GM19395 (cell line): ENCODE measurements around the gene YWHAB.
"Not testable (repeated sequence)": the region's sequence is repeated elsewhere in the genome, so short reads cannot be mapped to it uniquely, and the experiment has no call there.

Source experiments
- ATAC-seq: cut with Tn5 transposase; IDR thresholded peaks from one replicate; pipeline ENCODE4 v1.9.1; 2021; ENCODE audit warnings: mild to moderate bottlenecking, moderate library complexity; ENCODE audit not compliant: unreplicated experiment

YWHAB gene

DNA sequence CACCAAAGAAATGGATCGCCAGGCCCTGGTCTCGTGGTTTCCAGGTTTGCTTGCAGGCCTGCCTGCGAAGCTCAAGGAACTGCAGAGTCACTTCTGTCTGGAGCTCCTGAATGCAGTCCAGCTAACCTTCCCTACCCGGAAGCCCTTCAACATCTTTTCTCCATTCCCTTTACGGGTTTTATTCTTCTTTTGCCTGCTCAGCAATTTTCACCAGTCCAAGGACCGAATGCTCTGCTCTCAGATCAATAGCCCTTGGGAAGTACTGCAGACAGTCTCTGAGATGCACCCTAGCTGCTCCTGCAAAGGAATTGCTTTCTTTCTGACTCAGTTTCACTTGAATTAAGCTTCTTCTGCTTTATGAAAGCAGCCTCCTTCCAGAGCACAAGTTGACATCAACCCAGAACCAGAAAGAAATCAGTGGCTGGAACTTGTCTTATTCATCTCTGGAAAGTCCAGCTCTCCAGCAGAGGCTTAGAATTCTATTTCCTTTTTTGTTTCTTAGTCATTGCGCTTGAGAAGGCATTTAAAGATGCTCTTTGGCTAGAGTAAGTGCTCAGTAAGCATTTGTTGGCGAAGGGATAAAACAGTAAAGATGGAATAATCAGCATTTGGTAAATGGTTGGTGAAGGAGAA lies 18.7 kb upstream of the YWHAB start:
- no peak for ATAC-seq

DNA sequence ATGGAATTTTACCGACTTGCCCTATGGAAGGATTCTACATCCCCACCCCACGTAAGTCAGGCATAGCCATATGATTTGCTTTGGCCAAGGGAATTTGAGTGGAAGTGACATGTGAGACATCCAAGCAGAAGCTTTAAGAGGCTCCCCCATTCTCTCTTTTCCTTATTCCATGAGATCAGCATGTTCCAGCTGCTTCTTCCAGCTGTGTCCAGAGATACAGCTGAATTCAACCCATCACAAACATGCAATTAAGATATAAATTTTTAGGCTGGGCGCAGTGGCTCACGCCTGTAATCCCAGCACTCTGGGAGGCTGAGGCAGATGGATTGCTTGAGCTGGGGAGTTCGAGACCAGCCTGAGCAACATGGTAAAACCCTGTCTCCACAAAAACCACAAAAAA lies 16.0 kb upstream of the YWHAB start:
- no peak for ATAC-seq

DNA sequence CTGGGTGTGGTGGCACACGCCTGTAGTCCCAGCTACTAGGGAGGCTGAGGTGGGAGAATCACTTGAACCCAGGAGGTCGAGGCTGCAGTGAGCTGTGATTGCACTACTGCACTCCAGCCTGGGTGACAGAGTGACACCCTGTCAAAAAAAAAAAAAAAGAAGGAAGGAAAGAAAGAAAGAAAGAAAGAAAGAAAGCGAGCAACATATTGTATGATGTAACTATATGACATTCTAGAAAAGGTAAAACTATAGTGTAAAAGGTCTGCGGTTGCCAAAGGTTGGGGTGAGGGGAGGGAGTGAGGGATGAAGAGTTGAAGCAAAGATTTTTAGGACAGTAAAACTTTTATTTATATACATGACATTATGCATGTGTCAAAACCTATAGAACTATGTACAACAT lies 3.1 kb upstream of the YWHAB start:
- not testable (repeated sequence) for ATAC-seq

DNA sequence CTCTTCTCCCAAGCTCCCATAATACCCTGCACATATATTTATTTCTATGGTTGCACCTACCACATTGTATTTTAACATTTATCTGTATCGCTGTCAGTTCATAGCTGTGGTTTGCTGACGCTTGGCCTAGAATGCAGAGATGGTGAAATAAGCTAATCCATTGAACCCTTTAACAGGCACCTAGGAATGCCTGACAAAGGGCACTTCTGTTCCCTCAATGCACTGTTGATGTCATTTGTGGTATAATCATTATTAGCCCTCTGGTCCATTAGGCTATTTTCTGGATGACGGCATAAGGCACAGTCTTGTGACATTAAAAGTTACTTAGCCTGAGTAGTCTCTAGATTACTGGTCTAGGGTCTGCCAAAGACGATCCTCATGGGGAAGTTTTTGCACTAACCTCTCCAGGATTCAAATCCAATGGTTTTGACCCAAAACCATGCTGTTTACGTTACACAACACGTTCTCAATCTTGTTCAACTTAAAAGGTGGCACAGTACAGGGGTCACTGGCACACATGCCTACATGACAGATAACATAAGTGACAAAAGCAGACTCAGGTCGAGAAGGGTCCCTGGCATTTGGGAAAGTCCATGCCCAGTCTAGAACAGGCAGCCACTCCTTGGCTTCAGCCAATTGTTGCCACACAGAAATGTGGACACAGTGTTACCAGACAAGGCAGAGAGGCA lies 2.1 kb upstream of the YWHAB start:
- ATAC-seq: no peak

DNA sequence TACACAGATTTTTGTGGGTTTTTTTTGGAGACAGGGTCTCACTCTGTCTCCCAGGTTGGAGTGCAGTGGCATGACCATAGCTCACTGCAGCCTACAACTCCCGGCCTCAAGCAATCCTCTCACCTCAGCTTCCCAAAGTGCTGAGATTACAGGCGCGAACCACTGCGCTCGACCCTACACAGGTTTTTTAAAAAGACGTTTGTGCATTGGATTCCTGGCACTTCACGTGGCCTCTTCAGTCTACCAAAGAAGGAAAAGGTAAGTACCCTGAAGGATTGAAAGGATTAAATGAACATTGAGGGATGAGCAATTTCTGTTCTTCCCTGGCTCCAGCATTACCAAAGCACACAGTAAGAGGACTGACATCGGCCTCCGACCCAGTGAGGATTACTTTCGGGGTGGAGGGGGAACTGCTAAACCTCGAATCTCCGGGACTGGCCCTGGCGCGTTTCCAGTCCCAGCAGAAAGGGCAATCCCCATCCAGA lies 556 bp upstream of the YWHAB start:
- ATAC-seq: no peak

DNA sequence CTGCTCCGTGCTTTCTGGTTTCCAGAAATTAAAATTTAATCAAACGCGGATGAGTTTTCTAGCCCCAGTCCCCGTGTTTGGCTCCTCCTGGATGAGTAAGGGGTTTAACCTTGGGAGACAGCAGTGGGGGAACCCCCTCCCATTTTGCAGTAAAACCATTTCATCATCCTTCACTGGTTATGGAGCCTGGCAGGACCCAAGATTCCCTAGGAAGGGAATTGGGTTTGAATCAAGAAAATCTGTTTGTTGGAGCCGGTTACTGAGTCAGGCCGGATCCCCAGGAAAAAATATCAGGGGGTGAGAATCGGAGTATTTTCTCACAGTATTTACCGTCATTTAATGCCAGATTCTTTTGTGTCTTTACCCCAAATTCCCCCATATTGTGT lies 754 bp downstream of the YWHAB start:
- no peak for ATAC-seq

DNA sequence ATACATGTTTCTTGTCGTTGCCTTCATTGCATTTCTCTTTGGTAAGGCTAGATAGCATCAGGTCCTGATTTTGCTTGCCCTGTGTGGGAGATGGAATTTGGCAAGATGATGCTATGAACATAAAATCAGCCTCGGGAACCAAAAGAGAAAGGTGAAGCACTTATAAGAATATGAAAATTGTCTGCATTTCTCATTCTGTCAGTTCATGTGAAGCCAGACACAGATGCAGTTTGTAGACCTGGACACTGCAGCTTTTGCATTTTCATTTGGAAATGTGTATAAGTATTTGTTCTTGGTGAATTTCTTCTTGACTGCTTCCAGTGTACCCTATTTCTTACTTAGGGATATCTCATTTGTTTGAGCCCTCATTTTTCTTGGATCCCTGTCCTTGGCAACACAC lies 1.3 kb downstream of the YWHAB start:
- ATAC-seq: no peak

DNA sequence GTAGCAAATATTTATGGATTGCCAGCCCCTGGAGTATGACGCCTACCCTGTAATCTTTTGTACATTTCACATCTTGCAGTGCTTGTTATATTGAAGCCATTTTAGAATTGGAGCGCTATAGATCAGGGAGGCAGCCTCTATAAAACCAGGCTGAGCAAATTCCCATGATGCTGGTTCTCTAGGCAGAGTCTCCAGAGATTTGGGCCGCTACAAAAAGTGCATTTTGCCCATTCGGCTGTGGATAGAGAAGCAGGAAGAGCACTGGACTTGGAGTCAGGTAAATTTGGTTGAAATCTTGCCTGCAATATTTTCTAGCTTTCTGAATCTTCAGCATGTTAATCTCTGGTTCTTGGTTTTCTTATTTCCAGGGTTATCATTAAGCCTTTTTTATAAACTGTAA lies 2.0 kb downstream of the YWHAB start:
- no peak for ATAC-seq

DNA sequence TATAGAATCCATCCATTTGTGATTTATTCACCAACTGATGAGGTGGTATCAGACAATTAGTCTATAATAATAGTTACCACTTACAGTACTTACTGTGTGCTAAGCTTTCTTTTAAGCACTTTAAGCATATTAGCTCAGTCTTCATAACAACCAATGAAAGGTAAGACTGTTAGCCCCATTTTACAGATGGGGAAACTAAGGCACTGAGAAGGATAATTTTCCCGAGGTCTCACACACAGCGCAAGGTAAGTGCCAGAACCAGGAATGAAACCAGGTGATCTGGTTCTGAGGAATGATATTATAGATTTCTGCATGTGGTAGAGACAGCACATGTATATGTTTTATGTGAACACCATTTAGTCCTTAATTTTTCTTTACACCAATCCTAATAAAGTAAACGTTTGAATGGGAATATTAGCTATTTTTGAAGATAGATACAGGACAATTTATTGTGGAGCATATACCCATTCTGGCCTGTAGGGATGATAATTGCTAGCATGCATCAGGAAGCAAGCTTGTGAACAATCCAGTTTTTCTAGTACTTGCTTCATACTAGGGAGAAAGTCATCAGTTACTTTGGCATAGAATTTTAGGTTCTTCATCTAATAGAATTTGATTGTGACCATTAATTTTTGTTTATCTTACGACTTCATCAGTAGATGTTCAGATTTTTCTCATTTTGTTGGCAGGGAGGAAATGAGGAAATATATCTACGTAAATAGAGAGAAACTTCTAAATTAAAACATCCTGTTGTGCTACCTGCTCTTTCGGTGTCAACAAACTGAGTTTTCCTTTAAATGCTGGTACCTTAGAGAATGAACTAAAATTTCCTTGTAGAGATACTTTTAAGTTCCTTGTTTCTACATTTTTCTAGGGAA lies 3.0 kb downstream of the YWHAB start:
- ATAC-seq: no peak

DNA sequence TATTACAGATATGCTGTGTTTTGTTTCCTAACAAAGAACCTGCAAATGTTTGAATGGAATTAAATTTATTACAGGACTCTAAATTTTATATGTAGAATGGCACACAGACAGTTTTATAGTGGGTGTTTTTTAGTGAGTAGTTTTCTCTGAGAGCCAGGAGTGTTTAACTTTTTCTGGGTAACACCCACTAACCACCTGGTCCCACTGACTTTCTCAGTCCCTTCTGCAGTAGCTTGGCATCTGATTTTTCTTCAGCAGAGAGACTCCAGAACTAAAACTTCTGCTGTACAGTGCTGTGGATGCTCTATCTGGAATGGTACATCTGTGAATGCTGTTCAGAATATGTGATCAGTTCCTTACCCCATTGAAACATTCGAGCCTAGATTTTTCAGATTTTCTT lies 6.3 kb downstream of the YWHAB start:
- no peak for ATAC-seq

DNA sequence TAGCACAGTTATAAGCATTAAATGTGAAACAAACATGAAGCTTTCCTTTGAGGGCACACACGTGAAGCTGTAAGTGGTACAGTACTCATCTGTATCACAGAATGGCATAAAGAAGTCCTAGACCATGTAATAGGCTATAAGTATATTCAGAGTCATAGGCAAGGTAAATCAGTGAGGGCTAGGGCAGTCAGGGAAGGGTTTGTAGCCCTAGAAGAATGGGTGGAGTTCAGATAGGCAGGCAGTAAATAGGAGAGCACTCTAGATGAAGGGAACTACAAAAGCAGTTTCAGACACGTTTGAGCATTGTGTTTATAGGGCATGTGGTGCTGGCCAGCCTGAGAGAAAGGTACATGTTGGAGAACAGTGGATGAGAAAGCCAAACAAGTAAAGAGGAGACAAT lies 9.5 kb downstream of the YWHAB start:
- no peak for ATAC-seq

DNA sequence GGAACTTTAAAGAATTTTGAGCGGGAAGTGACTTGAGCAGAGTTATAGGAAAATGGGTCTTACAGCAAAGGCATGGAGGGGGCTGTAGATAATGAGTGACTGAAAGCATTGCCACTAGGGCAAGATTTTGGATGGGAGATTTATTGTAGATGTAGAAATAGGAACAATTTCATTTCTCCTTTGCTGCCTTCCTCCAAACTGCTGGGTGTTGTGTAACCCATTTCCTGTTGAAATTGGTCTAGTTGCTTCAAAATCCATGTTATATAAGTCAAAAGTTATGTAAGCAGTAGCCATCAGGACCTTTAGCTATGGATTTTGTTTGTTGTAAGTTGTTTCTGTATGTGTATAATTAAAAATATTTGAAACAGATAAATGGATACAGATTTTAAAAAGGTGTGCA lies 11.1 kb downstream of the YWHAB start:
- ATAC-seq: no peak

DNA sequence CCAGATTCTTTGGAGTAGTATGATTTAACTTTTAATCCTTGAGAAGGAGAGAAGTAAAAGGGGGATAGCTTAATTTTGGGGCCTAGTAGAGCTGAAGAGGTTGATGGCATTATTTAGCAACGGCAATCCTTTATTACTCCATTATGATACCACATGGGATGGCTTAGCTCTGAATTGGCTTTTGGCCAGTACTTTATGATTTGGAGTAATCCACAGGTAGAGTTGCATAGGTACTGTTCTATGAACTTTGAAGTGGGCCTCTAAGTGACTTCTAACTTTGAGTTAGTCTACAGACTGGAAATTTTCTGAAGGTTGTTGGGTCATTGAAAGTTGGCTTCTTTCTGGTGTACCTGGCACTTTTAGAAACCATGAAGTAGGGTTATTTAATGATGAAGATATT lies 11.6 kb downstream of the YWHAB start:
- ATAC-seq: no peak

DNA sequence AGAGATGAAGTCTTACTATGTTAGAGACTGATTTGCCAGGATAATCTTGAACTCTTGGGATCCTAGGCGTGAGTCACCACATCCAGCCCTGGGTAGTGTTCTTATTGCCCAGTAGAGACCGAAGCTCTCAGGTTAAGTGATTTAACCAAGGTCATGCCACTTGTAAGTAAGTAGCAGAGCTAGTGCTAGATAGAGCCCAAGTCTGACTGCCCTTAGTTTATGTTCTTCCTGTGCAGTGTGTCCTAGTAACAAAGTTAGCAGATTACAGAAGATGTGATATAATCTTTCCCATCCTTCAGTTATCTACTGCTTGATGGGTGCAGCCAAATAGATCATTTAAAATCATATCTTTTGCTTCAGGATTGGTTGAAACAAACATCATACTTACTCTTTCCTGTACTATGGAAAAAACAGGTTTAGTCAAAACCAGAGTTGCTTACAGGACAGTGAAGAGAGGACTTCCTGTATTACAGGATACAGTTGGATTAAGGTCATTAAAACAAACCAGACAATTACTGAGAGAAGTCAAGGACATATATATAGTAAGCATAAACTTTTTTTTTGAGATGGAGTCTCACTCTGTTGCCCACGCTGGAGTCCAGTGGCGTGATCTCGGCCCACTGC lies 14.8 kb downstream of the YWHAB start:
- ATAC-seq: no peak

DNA sequence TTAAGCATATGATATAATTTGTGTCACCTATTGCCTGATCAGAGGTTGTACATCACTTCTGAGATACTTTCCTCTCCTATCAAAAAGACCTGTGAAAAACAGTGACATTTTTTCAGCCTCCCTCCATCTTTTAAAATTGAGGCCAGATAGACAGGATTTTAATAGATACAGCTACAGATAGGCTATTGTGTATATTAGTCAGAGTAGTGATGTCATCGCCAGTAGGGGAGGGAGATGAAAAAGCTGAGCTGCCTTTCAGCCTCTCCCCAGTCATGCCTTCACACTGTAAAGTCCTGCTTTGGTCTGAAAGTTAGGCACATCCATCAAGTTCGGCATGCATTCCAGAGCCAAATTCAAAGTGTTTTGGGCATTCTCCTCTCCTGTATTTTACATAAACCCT lies 16.5 kb downstream of the YWHAB start:
- ATAC-seq: no peak

DNA sequence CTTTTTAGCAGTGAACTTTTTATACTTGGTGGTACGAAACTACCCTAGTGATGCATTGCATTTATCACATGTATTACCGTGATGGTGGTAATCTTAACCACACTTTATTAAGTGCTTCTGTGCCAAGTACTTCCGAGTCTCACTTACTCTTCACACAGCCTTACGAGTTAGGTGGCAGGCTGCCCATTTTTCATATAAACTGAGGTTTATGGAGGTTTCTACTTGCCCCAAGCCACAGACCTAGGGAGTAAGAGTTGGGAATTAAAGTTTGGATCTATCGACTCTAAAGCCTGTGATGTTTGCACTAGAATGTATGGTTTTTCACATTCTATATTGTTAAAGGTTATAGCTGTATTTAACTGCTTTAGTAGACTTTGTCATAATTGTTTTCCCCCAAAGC lies 18.9 kb downstream of the YWHAB start:
- no peak for ATAC-seq

DNA sequence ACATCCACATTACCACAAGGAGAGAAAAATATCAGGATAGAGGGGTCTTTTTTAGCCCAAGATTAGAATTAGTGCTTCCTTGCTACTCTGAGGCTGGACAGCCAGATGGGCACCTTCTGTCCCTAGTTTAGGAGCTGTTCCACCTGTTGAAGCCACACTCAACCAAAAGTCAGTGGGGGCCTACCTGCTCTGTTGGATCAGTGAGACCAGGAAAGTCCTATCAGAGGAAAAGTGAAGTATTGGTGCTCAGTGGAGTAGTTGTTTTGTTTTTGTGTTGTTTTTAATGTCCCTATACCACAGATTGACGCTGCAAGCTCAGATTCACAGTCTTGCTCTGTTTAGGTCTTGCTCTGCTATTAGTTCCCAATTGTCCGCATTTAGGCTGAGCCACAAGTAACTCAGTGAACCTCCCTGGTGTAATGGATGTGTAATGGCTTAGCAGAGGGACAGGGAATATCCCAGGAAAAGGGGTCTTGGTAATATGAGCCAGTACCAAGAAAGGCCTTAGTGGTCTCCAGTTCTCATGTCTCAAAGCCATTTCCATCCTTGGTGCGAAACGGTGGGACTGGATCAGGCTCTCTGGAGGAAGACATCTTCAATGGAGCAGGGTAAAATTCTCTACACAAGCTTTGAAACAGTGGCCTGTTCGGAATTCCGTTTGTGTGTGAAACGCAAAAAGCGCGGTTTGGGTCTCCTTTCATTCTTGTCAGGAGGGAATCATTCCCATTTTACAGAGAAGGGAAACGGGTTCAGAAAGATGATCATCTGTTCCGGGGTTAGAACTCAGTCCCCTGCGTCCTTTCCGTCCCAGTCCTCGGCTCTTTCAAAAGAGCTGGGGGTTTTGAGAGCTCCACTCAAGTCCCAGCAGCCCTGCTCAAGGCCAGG lies 23.7 kb downstream of the YWHAB start:
- ATAC-seq: no peak

DNA sequence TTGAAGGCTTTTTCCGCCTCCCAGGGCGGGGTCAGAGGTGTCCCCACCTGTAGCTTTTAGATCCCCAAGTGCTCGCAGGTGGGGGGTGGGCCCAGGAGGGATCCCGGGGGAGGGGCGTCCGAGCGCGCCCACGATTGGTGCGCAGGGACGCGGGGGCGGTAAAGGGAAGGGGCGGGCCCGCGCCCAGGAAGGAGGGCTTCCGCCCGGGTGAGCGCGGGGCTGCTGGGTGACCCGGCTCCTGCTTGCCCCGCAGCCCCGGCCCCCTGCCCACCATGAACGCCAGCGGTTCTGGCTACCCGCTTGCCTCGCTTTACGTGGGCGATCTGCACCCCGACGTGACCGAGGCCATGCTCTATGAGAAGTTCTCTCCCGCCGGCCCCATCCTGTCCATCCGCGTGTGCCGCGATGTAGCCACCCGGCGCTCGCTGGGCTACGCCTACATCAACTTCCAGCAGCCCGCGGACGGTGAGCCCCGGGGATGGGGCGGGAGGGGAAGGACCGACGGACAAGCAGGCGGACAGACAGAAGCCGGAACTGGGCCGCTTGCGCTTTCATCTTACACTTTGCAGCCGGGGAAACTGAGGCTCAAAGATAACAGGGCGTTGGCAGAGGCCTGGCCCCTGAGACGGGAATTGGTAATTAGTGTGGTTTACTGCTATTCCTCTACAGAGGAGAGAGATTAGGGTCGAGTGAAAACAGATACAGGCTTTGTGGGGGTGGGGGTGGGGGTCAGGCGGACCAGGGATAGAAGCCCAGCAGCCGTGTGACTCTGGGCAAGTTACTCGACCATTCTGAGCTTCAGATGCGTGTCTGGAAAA lies 24.6 kb downstream of the YWHAB start, which contains the start of gene PABPC1L:
Gene PABPC1L, plus strand, starts transcription at position 189 of the 818 bp plus-strand sequence. Its CDS starts 84 bp downstream, at position 273.
- ATAC-seq: peak; percentile 81

DNA sequence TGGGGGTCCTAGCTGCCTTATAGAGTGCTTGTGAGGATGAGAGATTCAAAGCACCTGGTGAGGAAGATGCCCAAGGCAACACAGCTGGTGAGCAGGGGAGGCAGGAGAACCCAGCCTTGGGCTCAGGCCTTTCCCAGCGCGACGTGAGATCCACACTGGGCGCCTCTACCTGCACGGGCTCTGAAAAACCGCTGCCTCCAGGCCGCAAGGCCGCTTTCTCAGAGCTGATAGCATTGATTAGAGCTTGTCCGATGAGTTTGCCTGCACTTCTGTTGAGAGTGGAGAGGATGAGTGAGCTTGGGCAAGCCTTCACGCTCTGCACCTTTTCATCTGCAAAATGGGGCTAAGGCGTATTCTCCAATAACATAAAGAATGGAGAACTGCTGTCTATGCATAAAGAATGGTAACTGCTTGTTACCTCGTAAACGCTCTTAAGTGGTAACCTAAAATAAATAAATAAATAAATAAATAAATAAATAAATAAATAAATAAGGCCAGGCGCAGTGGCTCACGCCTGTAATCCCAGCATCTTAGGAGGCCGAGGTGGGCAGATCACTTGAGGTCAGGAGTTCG lies 25.3 kb downstream of the YWHAB start:
- ATAC-seq: no peak
